B cell (primary cell): Measurements from ENCODE around the gene TSEN2.

Source experiments
- CTCF ChIP-seq: fragments of 200-600 bp; IDR thresholded peaks from one replicate; pipeline ENCODE4 v1.8.0; 2022; ENCODE audit warnings: antibody characterized with exemption, mild to moderate bottlenecking
- EZH2 ChIP-seq: IDR thresholded peaks from 2 replicates; pipeline ENCODE4 v1.6.1; 2012; ENCODE audit warnings: borderline replicate concordance, low read depth, mild to moderate bottlenecking, moderate library complexity, low read length; ENCODE audit not compliant: insufficient read depth, poor library complexity, severe bottlenecking

GRCh38 chr3:12582730-12583129 lies 98.5 kb downstream of the TSEN2 start:
- TF ChIP-seq CTCF (no peak), EZH2 (no peak)
